Measurements from ENCODE around the gene UXT. TPM values are rescaled to one million over a fixed set of nuclear protein-coding genes. Genes with fewer than 3 reads are reported as not detected.

Gene UXT
- total RNA-seq, 1 donor from 2014 or later = 93.7 TPM

- peaks cover 12% of the 10 kb centered on the region for H3K9me3 Mint-ChIP-seq
- no peaks in the 10 kb centered on the region for H3K27me3 Mint-ChIP-seq (ENCODE audit: low read depth)
- no peak for DNase-seq (ENCODE audit: low read depth, low spot score)
- H3K36me3 Mint-ChIP-seq (ENCODE audit: low read depth) = peaks cover 29% of the 10 kb centered on the region
- TF ChIP-seq, protein P1, sequence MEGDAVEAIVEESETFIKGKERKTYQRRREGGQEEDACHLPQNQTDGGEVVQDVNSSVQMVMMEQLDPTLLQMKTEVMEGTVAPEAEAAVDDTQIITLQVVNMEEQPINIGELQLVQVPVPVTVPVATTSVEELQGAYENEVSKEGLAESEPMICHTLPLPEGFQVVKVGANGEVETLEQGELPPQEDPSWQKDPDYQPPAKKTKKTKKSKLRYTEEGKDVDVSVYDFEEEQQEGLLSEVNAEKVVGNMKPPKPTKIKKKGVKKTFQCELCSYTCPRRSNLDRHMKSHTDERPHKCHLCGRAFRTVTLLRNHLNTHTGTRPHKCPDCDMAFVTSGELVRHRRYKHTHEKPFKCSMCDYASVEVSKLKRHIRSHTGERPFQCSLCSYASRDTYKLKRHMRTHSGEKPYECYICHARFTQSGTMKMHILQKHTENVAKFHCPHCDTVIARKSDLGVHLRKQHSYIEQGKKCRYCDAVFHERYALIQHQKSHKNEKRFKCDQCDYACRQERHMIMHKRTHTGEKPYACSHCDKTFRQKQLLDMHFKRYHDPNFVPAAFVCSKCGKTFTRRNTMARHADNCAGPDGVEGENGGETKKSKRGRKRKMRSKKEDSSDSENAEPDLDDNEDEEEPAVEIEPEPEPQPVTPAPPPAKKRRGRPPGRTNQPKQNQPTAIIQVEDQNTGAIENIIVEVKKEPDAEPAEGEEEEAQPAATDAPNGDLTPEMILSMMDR (conservative IDR thresholded peaks at IDR 0.05) = no peak
- no peak overlapping the region for H3K4me3 Mint-ChIP-seq
- no peaks in the 10 kb centered on the region for H3K4me1 Mint-ChIP-seq
- no peak overlapping the region for H3K27ac Mint-ChIP-seq (ENCODE audit: unreplicated experiment)
These were observed 21.3 kb downstream of the UXT start for GRCh38 chrX:47637546-47638195.

DNA sequence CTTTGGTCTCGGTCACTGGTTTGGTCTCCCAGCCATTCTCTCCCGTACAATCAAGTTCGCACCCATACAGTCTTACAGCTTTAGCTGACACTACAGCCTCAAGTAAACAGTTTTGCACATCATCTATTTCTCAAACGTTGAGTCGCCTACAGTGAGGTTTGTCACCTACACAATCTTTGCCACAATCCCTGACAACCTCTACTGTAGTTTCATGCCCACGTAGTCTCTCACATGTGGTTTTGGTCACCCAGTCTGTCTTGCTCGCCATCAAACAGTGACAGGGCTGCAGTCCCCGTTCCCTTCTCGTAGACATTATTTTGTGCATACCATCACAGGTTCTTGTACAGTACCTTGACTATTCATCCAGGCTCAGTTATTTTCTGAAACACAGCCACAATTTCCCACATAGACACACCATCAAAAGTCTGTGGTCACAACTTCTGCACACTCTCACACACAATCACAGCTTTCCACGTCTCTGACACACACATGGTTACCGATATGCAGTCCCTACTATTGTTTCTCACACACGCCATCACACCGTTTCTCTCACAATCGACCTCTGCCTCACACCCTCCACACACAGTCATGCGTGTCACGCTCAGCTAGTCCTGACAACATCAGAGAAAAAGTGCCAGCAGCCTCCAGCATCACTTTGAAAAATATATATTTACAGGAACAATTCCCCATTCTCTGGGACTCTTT is 24.0 kb downstream of the UXT start:
- TF ChIP-seq, protein P1 (conservative IDR thresholded peaks at IDR 0.05) = no peak
- H3K27ac Mint-ChIP-seq (ENCODE audit: unreplicated experiment) = no peak overlapping the region
- H3K36me3 Mint-ChIP-seq (ENCODE audit: low read depth) = peaks cover 15% of the 10 kb centered on the region
- H3K9me3 Mint-ChIP-seq = peaks cover 5% of the 10 kb centered on the region
- H3K4me1 Mint-ChIP-seq = no peaks in the 10 kb centered on the region
- DNase-seq (ENCODE audit: low read depth, low spot score) = no peak
- no peak overlapping the region for H3K4me3 Mint-ChIP-seq
- H3K27me3 Mint-ChIP-seq (ENCODE audit: low read depth) = no peaks in the 10 kb centered on the region

- Mint-ChIP-seq H3K27me3 (ENCODE audit: low read depth) (no peaks in the 10 kb centered on the region), H3K9me3 (no peaks in the 10 kb centered on the region), H3K27ac (ENCODE audit: unreplicated experiment) (no peak overlapping the region), H3K36me3 (ENCODE audit: low read depth) (peaks cover 8% of the 10 kb centered on the region), H3K4me3 (no peak overlapping the region), H3K4me1 (no peaks in the 10 kb centered on the region)
- TF ChIP-seq, protein P1 (conservative IDR thresholded peaks at IDR 0.05) = no peak
- DNase-seq (ENCODE audit: low read depth, low spot score) = no peak
These were observed 25.0 kb downstream of the UXT start for GRCh38 chrX:47633689-47634590.

DNA sequence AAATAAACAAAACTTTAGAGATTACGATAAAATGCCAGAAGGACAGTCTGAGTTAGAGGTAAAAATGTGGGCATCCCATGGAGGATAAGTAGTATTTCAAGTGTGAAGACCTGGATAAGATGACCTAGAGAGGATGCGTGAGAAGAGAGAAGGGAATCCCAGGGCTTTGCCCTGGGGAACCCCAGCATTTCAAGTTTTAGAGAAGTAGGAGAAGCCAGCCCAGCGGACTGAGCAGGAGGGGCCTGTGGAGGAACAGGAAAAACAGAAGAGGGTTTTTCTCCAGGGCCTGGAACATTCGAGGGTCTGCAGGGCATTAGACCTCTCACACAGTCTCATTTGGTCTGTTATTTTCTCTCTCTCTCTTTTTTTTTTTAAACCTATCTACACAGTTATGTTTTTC is 26.3 kb downstream of the UXT start:
- Mint-ChIP-seq H3K27ac (ENCODE audit: unreplicated experiment) (no peak overlapping the region), H3K36me3 (ENCODE audit: low read depth) (peaks cover 6% of the 10 kb centered on the region), H3K9me3 (no peaks in the 10 kb centered on the region), H3K4me1 (no peaks in the 10 kb centered on the region), H3K4me3 (no peak overlapping the region), H3K27me3 (ENCODE audit: low read depth) (no peaks in the 10 kb centered on the region)
- no peak for DNase-seq (ENCODE audit: low read depth, low spot score)
- TF ChIP-seq, protein P1 (conservative IDR thresholded peaks at IDR 0.05) = no peak

- H3K36me3 Mint-ChIP-seq (ENCODE audit: low read depth) = peaks cover 2% of the 10 kb centered on the region
- H3K4me1 Mint-ChIP-seq = no peaks in the 10 kb centered on the region
- no peak for DNase-seq (ENCODE audit: low read depth, low spot score)
- no peaks in the 10 kb centered on the region for H3K9me3 Mint-ChIP-seq
- TF ChIP-seq, protein P1 (conservative IDR thresholded peaks at IDR 0.05) = no peak
- no peaks in the 10 kb centered on the region for H3K27me3 Mint-ChIP-seq (ENCODE audit: low read depth)
- H3K27ac Mint-ChIP-seq (ENCODE audit: unreplicated experiment) = no peak overlapping the region
- H3K4me3 Mint-ChIP-seq = no peak overlapping the region
These were observed 27.3 kb downstream of the UXT start for GRCh38 chrX:47631676-47632075.
